ENCODE data around the gene TMEM208.

TMEM208 gene

GRCh38 chr16:67260426-67261063 lies 33.6 kb downstream of the TMEM208 start:
- peak; percentile 83 for TF ChIP-seq CTCF (conservative IDR thresholded peaks at IDR 0.05; ENCODE audit: low read depth, low read length)
- H3K4me3 ChIP-seq (ENCODE audit: low read length), result no peak overlapping the region
- DNase-seq (ENCODE audit: low read depth), result no peak

- no peak overlapping the region for H3K4me3 ChIP-seq (ENCODE audit: low read length)
- no peak for DNase-seq (ENCODE audit: low read depth)
- no peak for TF ChIP-seq CTCF (conservative IDR thresholded peaks at IDR 0.05; ENCODE audit: low read depth, low read length)
Measured at GRCh38 chr16:67263201-67263600, 36.3 kb downstream of the TMEM208 start.

DNA sequence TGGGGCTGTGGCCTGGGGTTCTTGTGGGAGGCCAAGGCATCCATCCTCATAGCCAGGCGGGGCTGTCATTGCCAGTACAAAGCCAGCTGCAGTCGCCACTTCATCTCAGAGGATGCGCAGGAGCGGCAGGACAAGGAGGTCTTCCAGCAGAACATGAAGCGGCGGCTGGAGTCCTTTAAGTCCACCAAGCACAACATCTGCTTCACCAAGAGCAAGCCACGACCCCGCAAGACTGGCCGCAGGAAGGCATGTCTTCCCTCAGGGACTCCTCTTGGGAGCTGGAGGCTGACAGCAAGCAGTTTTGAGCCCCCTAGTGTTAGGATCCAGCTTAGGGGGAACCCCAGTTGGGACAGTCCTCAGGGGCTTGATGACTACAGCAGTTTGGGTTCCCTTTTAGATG lies 37.3 kb downstream of the TMEM208 start:
- H3K4me3 ChIP-seq (ENCODE audit: low read length), result no peak overlapping the region
- TF ChIP-seq CTCF (conservative IDR thresholded peaks at IDR 0.05; ENCODE audit: low read depth, low read length), result peak; percentile 16
- no peak for DNase-seq (ENCODE audit: low read depth)

DNA sequence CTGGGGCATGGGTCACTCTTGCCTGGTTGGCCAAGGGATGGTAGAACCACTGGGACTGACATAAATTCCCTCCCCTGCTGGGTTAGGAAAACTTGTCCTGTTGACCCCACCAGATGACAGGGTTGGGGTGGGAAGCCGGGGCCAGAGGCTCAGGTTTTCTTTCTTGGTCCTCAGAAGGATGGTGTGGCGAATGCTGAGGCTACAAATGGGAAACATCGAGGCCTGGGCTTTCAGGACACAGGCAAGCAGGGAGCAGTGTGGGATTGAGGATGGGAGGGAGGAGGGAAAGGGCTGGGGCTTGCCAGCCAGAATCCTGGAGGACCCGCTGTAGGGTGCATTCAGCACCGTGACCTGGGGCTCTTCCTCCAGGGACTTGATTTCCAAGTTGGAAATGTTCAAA lies 37.9 kb downstream of the TMEM208 start:
- no peak for DNase-seq (ENCODE audit: low read depth)
- no peak for TF ChIP-seq CTCF (conservative IDR thresholded peaks at IDR 0.05; ENCODE audit: low read depth, low read length)
- no peak overlapping the region for H3K4me3 ChIP-seq (ENCODE audit: low read length)

DNA sequence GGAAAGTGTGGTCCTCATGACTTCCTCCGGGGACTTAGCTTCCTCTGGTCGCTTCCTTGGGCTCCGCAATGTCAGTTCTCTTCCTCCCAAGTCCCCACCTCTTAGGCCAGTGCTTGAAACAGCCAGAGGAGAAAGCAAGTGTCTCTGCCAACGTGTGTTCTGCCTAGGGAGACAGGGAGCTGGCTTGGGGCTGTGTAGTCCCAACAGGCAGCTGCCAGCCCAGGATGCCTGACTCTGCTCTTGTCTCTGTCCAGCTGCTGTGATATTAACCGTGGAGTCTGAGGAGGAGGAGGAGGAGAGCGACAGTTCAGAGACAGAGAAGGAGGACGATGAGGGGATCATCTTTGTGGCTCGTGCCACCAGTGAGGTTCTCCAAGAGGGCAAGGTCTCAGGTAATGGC lies 38.9 kb downstream of the TMEM208 start:
- TF ChIP-seq CTCF (conservative IDR thresholded peaks at IDR 0.05; ENCODE audit: low read depth, low read length), result no peak
- no peak overlapping the region for H3K4me3 ChIP-seq (ENCODE audit: low read length)
- no peak for DNase-seq (ENCODE audit: low read depth)

GRCh38 chr16:67268136-67268579 lies 41.2 kb downstream of the TMEM208 start:
- TF ChIP-seq CTCF (conservative IDR thresholded peaks at IDR 0.05; ENCODE audit: low read depth, low read length), result no peak
- DNase-seq (ENCODE audit: low read depth), result no peak
- H3K4me3 ChIP-seq (ENCODE audit: low read length), result no peak overlapping the region

- no peak for DNase-seq (ENCODE audit: low read depth)
- H3K4me3 ChIP-seq (ENCODE audit: low read length), result no peak overlapping the region
- no peak for TF ChIP-seq CTCF (conservative IDR thresholded peaks at IDR 0.05; ENCODE audit: low read depth, low read length)
Measured at GRCh38 chr16:67269766-67270165, 42.8 kb downstream of the TMEM208 start.
